Sigmoid colon (tissue), 7 donors: ENCODE measurements around the gene MAP3K14. TPM values are rescaled to one million over a fixed set of nuclear protein-coding genes. Genes with fewer than 3 reads are reported as not detected.
A peak's percentile ranks its signal among the peaks of the same experiment; 100 is the strongest.
"Not testable (repeated sequence)": the region's sequence is repeated elsewhere in the genome, so short reads cannot be mapped to it uniquely, and the experiment has no call there.

Experiments used
- DNase-seq: peaks from one replicate; pipeline ENCODE4 v3.0.0-alpha.2; 2019
- H3K27ac ChIP-seq, 4 donors: fragments of 200-600 bp; sonication (generic); one replicate each; pipeline ENCODE4 v1.5.1; 2016 to 2019; ENCODE audit warnings: mild to moderate bottlenecking in 1 of 4
- H3K27me3 ChIP-seq, 3 donors: fragments of 200-600 bp; sonication (generic); one replicate each; pipeline ENCODE4 v1.5.1; 2019; ENCODE audit warnings: mild to moderate bottlenecking in 1 of 3
- H3K36me3 ChIP-seq, 4 donors: fragments of 200-600 bp; sonication (generic); one replicate each; pipeline ENCODE4 v1.5.1; 2016 to 2019
- H3K4me1 ChIP-seq, 4 donors: fragments of 200-600 bp; sonication (generic); one replicate each; pipeline ENCODE4 v1.5.1; 2017 to 2019
- H3K4me3 ChIP-seq, 4 donors: fragments of 200-600 bp; sonication (generic); one replicate each; pipeline ENCODE4 v1.5.1; 2017 to 2019; ENCODE audit warnings: mild to moderate bottlenecking in 2 of 4, moderate library complexity in 1 of 4
- H3K9me3 ChIP-seq, 4 donors: fragments of 200-600 bp in 3 of 4; sonication (generic) in 3 of 4; one replicate each; pipeline versions ENCODE4 v1.5.1 to v1.6.1; 2013 to 2019
- CTCF ChIP-seq, 4 experiments: fragments of 450-650 bp in 3 of 4; fragments of 200-600 bp in 1 of 4; IDR thresholded peaks; one replicate each; pipeline ENCODE4 v1.5.1; 2016 to 2019; ENCODE audit warnings: antibody characterized with exemption in 4 of 4, mild to moderate bottlenecking in 3 of 4, moderate library complexity in 2 of 4
- EP300 ChIP-seq, 4 donors: sonication (generic); formaldehyde crosslinking; IDR thresholded peaks; one replicate each; pipeline ENCODE4 v1.6.1; 2017; ENCODE audit warnings: antibody characterized with exemption in 4 of 4
- POLR2A ChIP-seq, 2 donors: fragments of 450-650 bp; IDR thresholded peaks; one replicate each; pipeline ENCODE4 v1.6.1; 2016; ENCODE audit warnings: antibody characterized with exemption in 2 of 2, mild to moderate bottlenecking in 2 of 2, moderate library complexity in 2 of 2
- POLR2AphosphoS5 ChIP-seq, 4 donors: sonication (generic); formaldehyde crosslinking; IDR thresholded peaks; one replicate each; pipeline ENCODE4 v1.6.1; 2017; ENCODE audit warnings: antibody characterized with exemption in 4 of 4
- WGBS, 2 donors: extraction: QIAGEN DNeasy Blood & Tissue Kit; methylation state at CpG; one replicate each; pipeline ENCODE4 v1.1.7; 2013; 5-methylcytosine and 5-hydroxymethylcytosine counted together
- intact Hi-C: fragments of 100-400 bp; cut with DNase I; formaldehyde crosslinking; loops from one replicate; pipeline ENCODE4 v1.15.1; 2023
- polyA plus RNA-seq, 3 donors: library from polyadenylated mRNA; stranded (reverse); fragments of 200-250 nt; gene quantifications; one replicate each; pipeline ENCODE4 v1.2.3, GENCODE V29; 2013
- total RNA-seq, 4 donors: library from RNA; depleted of rRNA; stranded (reverse); fragments of >200 nt; gene quantifications; one replicate each; pipeline ENCODE4 v1.1.0, GENCODE V29; 2016
- donor health status: healthy with polysubstance abuse.
- donor health status: Bipolar disorder and iron deficiency.
- donor health status: healthy.

MAP3K14 gene
- total and polyA plus RNA-seq, 7 donors = 7.2 to 28.5 (median 11.1) TPM

GRCh38 chr17:45302649-45303173 is 14.1 kb downstream of the MAP3K14 start:
- no peaks in the 10 kb centered on the region for H3K9me3 ChIP-seq
- DNase-seq = no peak
- 55 to 80% methylated on average over 10 of the region's 10 CpGs for WGBS, 2 donors
- H3K4me1 ChIP-seq = peaks cover 0 to 98% (median 93%) of the 10 kb centered on the region in 4 donors
- intact Hi-C loops = no loop called here
- no peak for TF ChIP-seq EP300 (IDR thresholded peaks at IDR 0.05)
- peak in 2 of 4 donors; percentile 34 to 47 for TF ChIP-seq POLR2AphosphoS5 (IDR thresholded peaks at IDR 0.05)
- no peak overlapping the region for H3K4me3 ChIP-seq
- no peaks in the 10 kb centered on the region for H3K27me3 ChIP-seq
- H3K36me3 ChIP-seq = no peaks in the 10 kb centered on the region
- H3K27ac ChIP-seq = peak overlapping the region; percentile 77 to 98 (median 97)

GRCh38 chr17:45302220-45302619 is 14.6 kb downstream of the MAP3K14 start:
- H3K27ac ChIP-seq = peak overlapping the region; percentile 77 to 98 (median 97)
- H3K36me3 ChIP-seq, H3K27me3 ChIP-seq, H3K9me3 ChIP-seq, H3K4me3 ChIP-seq, intact Hi-C loops, DNase-seq: not testable (repeated sequence)
- 75 to 85% methylated on average over 9 of the region's 9 CpGs for WGBS, 2 donors
- H3K4me1 ChIP-seq = peaks cover 0 to 98% (median 93%) of the 10 kb centered on the region in 4 donors

- H3K27me3 ChIP-seq = no peaks in the 10 kb centered on the region
- no peaks in the 10 kb centered on the region for H3K36me3 ChIP-seq
- H3K4me1 ChIP-seq = peaks cover 0 to 98% (median 93%) of the 10 kb centered on the region in 4 donors
- TF ChIP-seq CTCF (IDR thresholded peaks at IDR 0.05) = no peak
- TF ChIP-seq POLR2A (IDR thresholded peaks at IDR 0.05) = no peak
- no peak for TF ChIP-seq POLR2AphosphoS5 (IDR thresholded peaks at IDR 0.05)
- TF ChIP-seq EP300 (IDR thresholded peaks at IDR 0.05) = no peak
- H3K9me3 ChIP-seq = no peaks in the 10 kb centered on the region
- H3K4me3 ChIP-seq = no peak overlapping the region
- 79 to 95% methylated on average over 4 of the region's 4 CpGs for WGBS, 2 donors
- no peak for DNase-seq
- intact Hi-C loops = no loop called here
- peak overlapping the region; percentile 77 to 98 (median 97) for H3K27ac ChIP-seq
Measured at GRCh38 chr17:45301674-45302073, 15.1 kb downstream of the MAP3K14 start.

GRCh38 chr17:45300060-45300751 is 16.6 kb downstream of the MAP3K14 start:
- peak overlapping the region; percentile 79 to 98 (median 92) for H3K27ac ChIP-seq

GRCh38 chr17:45299361-45299760 is 17.5 kb downstream of the MAP3K14 start:
- Histone ChIP-seq H3K36me3 (no peaks in the 10 kb centered on the region), H3K27me3 (no peaks in the 10 kb centered on the region), H3K4me1 (peaks cover 0 to 99% (median 95%) of the 10 kb centered on the region in 4 donors), H3K4me3 (no peak overlapping the region), H3K27ac (peak overlapping the region; percentile 79 to 98 (median 92)), H3K9me3 (no peaks in the 10 kb centered on the region)
- no peak for DNase-seq
- TF ChIP-seq POLR2A (IDR thresholded peaks at IDR 0.05) (no peak), EP300 (IDR thresholded peaks at IDR 0.05) (no peak), POLR2AphosphoS5 (IDR thresholded peaks at IDR 0.05) (no peak), CTCF (IDR thresholded peaks at IDR 0.05) (no peak)
- intact Hi-C loops = no loop called here
- WGBS, 2 donors = 58 to 84% methylated on average over 2 of the region's 2 CpGs

More at GRCh38 chr17:45300060-45300751, 16.6 kb downstream of the MAP3K14 start:
- no peak for DNase-seq
- Histone ChIP-seq H3K9me3 (no peaks in the 10 kb centered on the region), H3K4me3 (no peak overlapping the region), H3K36me3 (no peaks in the 10 kb centered on the region), H3K27me3 (no peaks in the 10 kb centered on the region), H3K4me1 (peaks cover 0 to 98% (median 93%) of the 10 kb centered on the region in 4 donors)
- WGBS, 2 donors = 76 to 84% methylated on average over 7 of the region's 7 CpGs
- intact Hi-C loops = no loop called here
- no peak for TF ChIP-seq POLR2AphosphoS5 (IDR thresholded peaks at IDR 0.05)
- TF ChIP-seq CTCF (IDR thresholded peaks at IDR 0.05) = no peak
- no peak for TF ChIP-seq POLR2A (IDR thresholded peaks at IDR 0.05)
- no peak for TF ChIP-seq EP300 (IDR thresholded peaks at IDR 0.05)
